ENCODE results near the gene LMBR1.

DNA sequence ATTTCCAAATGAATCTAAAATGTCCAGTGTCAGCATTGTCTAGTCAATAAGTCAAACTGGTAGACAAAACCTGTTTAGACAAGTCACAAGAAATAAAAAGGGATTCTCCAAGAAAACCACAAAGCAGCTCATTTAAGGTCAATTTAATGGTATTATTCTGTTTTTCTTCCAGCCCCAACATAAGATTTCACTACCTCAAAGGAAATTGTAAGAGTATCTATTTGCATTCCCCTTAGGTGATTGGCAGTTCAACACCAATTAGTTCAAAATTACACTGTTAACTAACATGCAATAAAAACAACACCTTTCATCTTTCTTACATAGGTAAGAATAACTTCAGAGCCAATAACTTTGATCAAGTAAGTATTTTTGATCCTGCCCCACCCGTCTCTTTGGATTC is 146.1 kb downstream of the LMBR1 start:
- TF ChIP-seq, protein P1, sequence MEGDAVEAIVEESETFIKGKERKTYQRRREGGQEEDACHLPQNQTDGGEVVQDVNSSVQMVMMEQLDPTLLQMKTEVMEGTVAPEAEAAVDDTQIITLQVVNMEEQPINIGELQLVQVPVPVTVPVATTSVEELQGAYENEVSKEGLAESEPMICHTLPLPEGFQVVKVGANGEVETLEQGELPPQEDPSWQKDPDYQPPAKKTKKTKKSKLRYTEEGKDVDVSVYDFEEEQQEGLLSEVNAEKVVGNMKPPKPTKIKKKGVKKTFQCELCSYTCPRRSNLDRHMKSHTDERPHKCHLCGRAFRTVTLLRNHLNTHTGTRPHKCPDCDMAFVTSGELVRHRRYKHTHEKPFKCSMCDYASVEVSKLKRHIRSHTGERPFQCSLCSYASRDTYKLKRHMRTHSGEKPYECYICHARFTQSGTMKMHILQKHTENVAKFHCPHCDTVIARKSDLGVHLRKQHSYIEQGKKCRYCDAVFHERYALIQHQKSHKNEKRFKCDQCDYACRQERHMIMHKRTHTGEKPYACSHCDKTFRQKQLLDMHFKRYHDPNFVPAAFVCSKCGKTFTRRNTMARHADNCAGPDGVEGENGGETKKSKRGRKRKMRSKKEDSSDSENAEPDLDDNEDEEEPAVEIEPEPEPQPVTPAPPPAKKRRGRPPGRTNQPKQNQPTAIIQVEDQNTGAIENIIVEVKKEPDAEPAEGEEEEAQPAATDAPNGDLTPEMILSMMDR (IDR thresholded peaks at IDR 0.05) = no peak
- TF ChIP-seq SIN3A (IDR thresholded peaks at IDR 0.05; ENCODE audit: borderline replicate concordance, insufficient read depth, low read depth, low read length) (no peak), POLR2AphosphoS5 (IDR thresholded peaks at IDR 0.05; ENCODE audit: low read depth, low read length) (no peak)
- TF ChIP-seq, protein P2, sequence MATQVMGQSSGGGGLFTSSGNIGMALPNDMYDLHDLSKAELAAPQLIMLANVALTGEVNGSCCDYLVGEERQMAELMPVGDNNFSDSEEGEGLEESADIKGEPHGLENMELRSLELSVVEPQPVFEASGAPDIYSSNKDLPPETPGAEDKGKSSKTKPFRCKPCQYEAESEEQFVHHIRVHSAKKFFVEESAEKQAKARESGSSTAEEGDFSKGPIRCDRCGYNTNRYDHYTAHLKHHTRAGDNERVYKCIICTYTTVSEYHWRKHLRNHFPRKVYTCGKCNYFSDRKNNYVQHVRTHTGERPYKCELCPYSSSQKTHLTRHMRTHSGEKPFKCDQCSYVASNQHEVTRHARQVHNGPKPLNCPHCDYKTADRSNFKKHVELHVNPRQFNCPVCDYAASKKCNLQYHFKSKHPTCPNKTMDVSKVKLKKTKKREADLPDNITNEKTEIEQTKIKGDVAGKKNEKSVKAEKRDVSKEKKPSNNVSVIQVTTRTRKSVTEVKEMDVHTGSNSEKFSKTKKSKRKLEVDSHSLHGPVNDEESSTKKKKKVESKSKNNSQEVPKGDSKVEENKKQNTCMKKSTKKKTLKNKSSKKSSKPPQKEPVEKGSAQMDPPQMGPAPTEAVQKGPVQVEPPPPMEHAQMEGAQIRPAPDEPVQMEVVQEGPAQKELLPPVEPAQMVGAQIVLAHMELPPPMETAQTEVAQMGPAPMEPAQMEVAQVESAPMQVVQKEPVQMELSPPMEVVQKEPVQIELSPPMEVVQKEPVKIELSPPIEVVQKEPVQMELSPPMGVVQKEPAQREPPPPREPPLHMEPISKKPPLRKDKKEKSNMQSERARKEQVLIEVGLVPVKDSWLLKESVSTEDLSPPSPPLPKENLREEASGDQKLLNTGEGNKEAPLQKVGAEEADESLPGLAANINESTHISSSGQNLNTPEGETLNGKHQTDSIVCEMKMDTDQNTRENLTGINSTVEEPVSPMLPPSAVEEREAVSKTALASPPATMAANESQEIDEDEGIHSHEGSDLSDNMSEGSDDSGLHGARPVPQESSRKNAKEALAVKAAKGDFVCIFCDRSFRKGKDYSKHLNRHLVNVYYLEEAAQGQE (IDR thresholded peaks at IDR 0.05; ENCODE audit: insufficient read depth in 1 of 2, low read depth in 2 of 2, low read length in 1 of 2) = no peak
